K562 (cell line): Measurements from ENCODE around the gene TENT5A. TPM values are rescaled to one million over a fixed set of nuclear protein-coding genes. Genes with fewer than 3 reads are reported as not detected.

Experiments
- COPS2 ChIP-seq: fragments of 450-650 bp; conservative IDR thresholded peaks from 2 replicates; pipeline ENCODE4 v1.6.1; 2016; ENCODE audit warnings: mild to moderate bottlenecking, moderate library complexity
- CREM ChIP-seq: IDR thresholded peaks from 2 replicates; pipeline ENCODE4 v1.6.1; 2014; ENCODE audit warnings: antibody characterized with exemption, low read depth
- FUS ChIP-seq: fragments of 200-400 bp; formaldehyde crosslinking; optimal IDR thresholded peaks from 2 replicates; pipeline ENCODE3; 2017; ENCODE audit warnings: low read depth, low read length
- HDAC3 ChIP-seq: fragments of 450-650 bp; IDR thresholded peaks from 2 replicates; pipeline ENCODE4 v1.6.1; 2018; ENCODE audit warnings: borderline replicate concordance, mild to moderate bottlenecking, moderate library complexity; ENCODE audit not compliant: partially characterized antibody
- NFXL1 ChIP-seq: fragments of 450-650 bp; formaldehyde crosslinking; IDR thresholded peaks from 2 replicates; pipeline ENCODE4 v1.4.0; 2021; ENCODE audit warnings: mild to moderate bottlenecking
- POLR2G ChIP-seq: fragments of 200-400 bp; formaldehyde crosslinking; IDR thresholded peaks from 2 replicates; pipeline ENCODE4 v1.6.1; 2017; ENCODE audit warnings: low read depth, mild to moderate bottlenecking, antibody characterized with exemption, low read length, moderate library complexity
- PRPF4 ChIP-seq: fragments of 200-400 bp; formaldehyde crosslinking; IDR thresholded peaks from one replicate; pipeline ENCODE4 v1.6.1; 2017; ENCODE audit warnings: low read length, low read depth, mild to moderate bottlenecking; ENCODE audit not compliant: insufficient read depth, poor library complexity, severe bottlenecking
- ZFP36 ChIP-seq: fragments of 150-350 bp; IDR thresholded peaks from 2 replicates; pipeline ENCODE4 v1.6.1; 2018; ENCODE audit warnings: low read length, low read depth; ENCODE audit not compliant: partially characterized antibody
- polyA plus RNA-seq, 8 experiments: library from polyadenylated mRNA; depleted of rRNA in 4 of 8; stranded (reverse) in 5 of 8; unstranded in 3 of 8; fragments of >200 nt; fragmentation: Nextera tagmentation in 2 of 8; fragmentation: Illumina TruSeq in 1 of 8; extraction: Ambion mirVana in 2 of 8; extraction: Trizol in 1 of 8; gene quantifications; 2 replicates each; pipeline versions ENCODE4 v1.2.1 to v1.2.3, GENCODE V29; 2011 to 2014; ENCODE audit warnings: inconsistent platforms in 1 of 8, missing spikeins in 1 of 8
- total RNA-seq, 7 experiments: library from RNA; depleted of rRNA in 6 of 7; stranded (reverse); fragments of >200 nt in 6 of 7; fragmentation: Illumina TruSeq in 2 of 7; extraction: Trizol in 2 of 7; gene quantifications; 2 replicates each; pipeline versions ENCODE4 v1.2.1 to v1.2.3, GENCODE V29; 2011 to 2021; ENCODE audit warnings: low replicate concordance in 1 of 7
- TF ChIP-seq, protein P1 (sequence below): sonication (generic); formaldehyde crosslinking; IDR thresholded peaks from 2 replicates; pipeline ENCODE4 v1.9.0; 2022; ENCODE audit warnings: mild to moderate bottlenecking, missing genetic modification reagents
- TF ChIP-seq, protein P2 (sequence below), 2 experiments: fragments of 450-650 bp in 1 of 2; sonication (generic) in 1 of 2; formaldehyde crosslinking in 1 of 2; IDR thresholded peaks; 2 replicates each; pipeline versions ENCODE4 v1.7.1 to v1.9.0; 2016 to 2022; ENCODE audit warnings: inconsistent platforms in 1 of 2, mild to moderate bottlenecking in 1 of 2, missing genetic modification reagents in 1 of 2
- TF ChIP-seq, protein P3 (sequence below): sonication (generic); formaldehyde crosslinking; IDR thresholded peaks from 2 replicates; pipeline ENCODE4 v1.8.0; 2022; ENCODE audit warnings: mild to moderate bottlenecking, missing genetic modification reagents
- TF ChIP-seq, protein P4 (sequence below), 2 experiments: IDR thresholded peaks; 2 replicates each; pipeline ENCODE4 v1.6.1; 2012; ENCODE audit warnings: improper control_type of control experiment in 2 of 2, low read depth in 2 of 2, low read length in 2 of 2, borderline replicate concordance in 1 of 2

The TENT5A gene
- total and polyA plus RNA-seq, 9 of the 15 experiments (the other 6 are each of a cell fraction or from before 2014, with no cell fraction given): 0.77 to 2.3 (median 1.3) TPM

DNA sequence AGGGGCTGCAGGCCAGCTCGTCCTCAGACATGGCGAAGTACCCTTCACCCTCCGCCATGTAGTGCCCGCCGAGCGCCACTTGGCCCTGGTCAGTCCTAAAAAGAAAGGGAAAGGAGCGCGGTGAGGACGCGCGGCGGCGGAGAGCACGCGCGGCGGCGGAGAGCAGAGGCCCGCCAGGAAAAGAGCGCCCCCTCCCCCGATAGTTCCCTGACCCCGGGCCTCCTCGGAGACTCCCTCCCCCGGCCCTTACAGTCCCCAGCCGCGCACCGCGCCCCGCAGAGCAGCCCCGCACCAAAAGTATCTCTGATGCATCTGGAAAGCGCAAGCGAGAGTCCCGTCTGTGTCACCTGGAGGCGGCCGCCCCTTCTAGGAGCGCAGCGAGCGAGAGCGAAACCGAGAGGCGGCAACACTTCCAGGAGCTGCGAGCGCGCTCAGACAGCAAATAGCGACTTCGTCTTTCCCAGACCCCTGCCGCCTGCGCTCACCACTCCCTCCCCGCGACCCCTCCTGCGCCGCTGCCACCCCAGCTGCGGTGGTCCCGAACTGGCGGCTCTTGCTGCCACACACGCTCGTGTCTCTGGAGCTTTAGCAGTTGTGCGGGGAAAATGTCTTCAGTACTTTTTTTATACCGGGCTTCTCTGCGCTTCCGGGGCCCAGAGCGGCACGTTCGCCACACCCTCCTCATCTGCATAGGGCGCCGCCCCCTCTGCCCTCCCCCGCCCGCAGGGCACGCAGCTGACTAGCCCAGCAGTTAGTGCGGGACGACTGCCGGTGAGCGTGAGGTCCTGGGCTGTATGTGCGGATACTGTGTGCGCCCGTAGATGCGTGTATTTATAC is at the start of gene TENT5A (continued):
- TF ChIP-seq HDAC3 (no peak), PRPF4 (no peak), CREM (peak; percentile 31; the same call in 1 of the 2 replicates), ZFP36 (no peak), NFXL1 (no peak), FUS (no peak), POLR2G (peak; percentile 84), COPS2 (no peak)
- TF ChIP-seq, protein P1, sequence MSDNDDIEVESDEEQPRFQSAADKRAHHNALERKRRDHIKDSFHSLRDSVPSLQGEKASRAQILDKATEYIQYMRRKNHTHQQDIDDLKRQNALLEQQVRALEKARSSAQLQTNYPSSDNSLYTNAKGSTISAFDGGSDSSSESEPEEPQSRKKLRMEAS (CRISPR knock-in tag): no peak
- TF ChIP-seq, protein P2, sequence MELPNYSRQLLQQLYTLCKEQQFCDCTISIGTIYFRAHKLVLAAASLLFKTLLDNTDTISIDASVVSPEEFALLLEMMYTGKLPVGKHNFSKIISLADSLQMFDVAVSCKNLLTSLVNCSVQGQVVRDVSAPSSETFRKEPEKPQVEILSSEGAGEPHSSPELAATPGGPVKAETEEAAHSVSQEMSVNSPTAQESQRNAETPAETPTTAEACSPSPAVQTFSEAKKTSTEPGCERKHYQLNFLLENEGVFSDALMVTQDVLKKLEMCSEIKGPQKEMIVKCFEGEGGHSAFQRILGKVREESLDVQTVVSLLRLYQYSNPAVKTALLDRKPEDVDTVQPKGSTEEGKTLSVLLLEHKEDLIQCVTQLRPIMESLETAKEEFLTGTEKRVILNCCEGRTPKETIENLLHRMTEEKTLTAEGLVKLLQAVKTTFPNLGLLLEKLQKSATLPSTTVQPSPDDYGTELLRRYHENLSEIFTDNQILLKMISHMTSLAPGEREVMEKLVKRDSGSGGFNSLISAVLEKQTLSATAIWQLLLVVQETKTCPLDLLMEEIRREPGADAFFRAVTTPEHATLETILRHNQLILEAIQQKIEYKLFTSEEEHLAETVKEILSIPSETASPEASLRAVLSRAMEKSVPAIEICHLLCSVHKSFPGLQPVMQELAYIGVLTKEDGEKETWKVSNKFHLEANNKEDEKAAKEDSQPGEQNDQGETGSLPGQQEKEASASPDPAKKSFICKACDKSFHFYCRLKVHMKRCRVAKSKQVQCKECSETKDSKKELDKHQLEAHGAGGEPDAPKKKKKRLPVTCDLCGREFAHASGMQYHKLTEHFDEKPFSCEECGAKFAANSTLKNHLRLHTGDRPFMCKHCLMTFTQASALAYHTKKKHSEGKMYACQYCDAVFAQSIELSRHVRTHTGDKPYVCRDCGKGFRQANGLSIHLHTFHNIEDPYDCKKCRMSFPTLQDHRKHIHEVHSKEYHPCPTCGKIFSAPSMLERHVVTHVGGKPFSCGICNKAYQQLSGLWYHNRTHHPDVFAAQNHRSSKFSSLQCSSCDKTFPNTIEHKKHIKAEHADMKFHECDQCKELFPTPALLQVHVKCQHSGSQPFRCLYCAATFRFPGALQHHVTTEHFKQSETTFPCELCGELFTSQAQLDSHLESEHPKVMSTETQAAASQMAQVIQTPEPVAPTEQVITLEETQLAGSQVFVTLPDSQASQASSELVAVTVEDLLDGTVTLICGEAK (IDR thresholded peaks at IDR 0.05): no peak
- TF ChIP-seq, protein P2 (CRISPR knock-in tag; IDR thresholded peaks at IDR 0.05): no peak
- TF ChIP-seq, protein P3, sequence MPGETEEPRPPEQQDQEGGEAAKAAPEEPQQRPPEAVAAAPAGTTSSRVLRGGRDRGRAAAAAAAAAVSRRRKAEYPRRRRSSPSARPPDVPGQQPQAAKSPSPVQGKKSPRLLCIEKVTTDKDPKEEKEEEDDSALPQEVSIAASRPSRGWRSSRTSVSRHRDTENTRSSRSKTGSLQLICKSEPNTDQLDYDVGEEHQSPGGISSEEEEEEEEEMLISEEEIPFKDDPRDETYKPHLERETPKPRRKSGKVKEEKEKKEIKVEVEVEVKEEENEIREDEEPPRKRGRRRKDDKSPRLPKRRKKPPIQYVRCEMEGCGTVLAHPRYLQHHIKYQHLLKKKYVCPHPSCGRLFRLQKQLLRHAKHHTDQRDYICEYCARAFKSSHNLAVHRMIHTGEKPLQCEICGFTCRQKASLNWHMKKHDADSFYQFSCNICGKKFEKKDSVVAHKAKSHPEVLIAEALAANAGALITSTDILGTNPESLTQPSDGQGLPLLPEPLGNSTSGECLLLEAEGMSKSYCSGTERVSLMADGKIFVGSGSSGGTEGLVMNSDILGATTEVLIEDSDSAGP (CRISPR knock-in tag): no peak
- TF ChIP-seq, protein P4, sequence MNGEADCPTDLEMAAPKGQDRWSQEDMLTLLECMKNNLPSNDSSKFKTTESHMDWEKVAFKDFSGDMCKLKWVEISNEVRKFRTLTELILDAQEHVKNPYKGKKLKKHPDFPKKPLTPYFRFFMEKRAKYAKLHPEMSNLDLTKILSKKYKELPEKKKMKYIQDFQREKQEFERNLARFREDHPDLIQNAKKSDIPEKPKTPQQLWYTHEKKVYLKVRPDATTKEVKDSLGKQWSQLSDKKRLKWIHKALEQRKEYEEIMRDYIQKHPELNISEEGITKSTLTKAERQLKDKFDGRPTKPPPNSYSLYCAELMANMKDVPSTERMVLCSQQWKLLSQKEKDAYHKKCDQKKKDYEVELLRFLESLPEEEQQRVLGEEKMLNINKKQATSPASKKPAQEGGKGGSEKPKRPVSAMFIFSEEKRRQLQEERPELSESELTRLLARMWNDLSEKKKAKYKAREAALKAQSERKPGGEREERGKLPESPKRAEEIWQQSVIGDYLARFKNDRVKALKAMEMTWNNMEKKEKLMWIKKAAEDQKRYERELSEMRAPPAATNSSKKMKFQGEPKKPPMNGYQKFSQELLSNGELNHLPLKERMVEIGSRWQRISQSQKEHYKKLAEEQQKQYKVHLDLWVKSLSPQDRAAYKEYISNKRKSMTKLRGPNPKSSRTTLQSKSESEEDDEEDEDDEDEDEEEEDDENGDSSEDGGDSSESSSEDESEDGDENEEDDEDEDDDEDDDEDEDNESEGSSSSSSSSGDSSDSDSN (IDR thresholded peaks at IDR 0.05; ENCODE audit: borderline replicate concordance in 1 of 2, low read depth in 2 of 2, low read length in 2 of 2): no peak
